ENCODE results near the gene RHOF. TPM values are rescaled to one million over a fixed set of nuclear protein-coding genes. Genes with fewer than 3 reads are reported as not detected.

RHOF gene
- total and polyA plus RNA-seq, 2 of the 13 experiments (the other 11 are each of a cell fraction or from before 2014, with no cell fraction given) = 14.6 to 32.2 TPM

DNA sequence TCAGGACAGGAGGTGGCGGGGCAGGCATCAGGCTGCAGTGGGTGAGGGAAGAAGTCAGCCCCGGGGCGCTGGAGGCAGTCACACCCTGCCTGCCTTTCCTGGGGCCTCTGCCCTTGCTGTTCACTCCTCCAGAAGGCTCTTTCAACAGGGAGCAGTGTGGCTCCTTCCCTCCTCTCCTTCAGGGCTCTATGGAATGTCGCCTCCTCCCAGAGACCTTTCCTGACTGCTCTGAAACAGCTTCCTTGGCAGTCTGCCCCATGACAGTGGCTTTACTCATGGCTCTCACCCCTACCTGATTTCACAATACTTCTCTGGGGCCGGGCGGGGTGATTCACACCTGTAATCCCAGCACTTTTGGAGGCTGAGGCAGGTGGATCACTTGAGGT, 7.1 kb downstream of the RHOF start (continued):
- TF ChIP-seq, protein P1, sequence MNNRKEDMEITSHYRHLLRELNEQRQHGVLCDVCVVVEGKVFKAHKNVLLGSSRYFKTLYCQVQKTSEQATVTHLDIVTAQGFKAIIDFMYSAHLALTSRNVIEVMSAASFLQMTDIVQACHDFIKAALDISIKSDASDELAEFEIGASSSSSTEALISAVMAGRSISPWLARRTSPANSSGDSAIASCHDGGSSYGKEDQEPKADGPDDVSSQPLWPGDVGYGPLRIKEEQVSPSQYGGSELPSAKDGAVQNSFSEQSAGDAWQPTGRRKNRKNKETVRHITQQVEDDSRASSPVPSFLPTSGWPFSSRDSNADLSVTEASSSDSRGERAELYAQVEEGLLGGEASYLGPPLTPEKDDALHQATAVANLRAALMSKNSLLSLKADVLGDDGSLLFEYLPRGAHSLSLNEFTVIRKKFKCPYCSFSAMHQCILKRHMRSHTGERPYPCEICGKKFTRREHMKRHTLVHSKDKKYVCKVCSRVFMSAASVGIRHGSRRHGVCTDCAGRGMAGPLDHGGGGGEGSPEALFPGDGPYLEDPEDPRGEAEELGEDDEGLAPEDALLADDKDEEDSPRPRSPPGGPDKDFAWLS (CRISPR knock-in tag; IDR thresholded peaks at IDR 0.05; ENCODE audit: borderline replicate concordance) = no peak
- TF ChIP-seq, protein P2, sequence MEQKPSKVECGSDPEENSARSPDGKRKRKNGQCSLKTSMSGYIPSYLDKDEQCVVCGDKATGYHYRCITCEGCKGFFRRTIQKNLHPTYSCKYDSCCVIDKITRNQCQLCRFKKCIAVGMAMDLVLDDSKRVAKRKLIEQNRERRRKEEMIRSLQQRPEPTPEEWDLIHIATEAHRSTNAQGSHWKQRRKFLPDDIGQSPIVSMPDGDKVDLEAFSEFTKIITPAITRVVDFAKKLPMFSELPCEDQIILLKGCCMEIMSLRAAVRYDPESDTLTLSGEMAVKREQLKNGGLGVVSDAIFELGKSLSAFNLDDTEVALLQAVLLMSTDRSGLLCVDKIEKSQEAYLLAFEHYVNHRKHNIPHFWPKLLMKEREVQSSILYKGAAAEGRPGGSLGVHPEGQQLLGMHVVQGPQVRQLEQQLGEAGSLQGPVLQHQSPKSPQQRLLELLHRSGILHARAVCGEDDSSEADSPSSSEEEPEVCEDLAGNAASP (CRISPR knock-in tag; IDR thresholded peaks at IDR 0.05; ENCODE audit: borderline replicate concordance) = no peak
- no peak for TF ChIP-seq RXRB (CRISPR knock-in tag; IDR thresholded peaks at IDR 0.05; ENCODE audit: borderline replicate concordance)
- no peak for TF ChIP-seq FOXJ3 (CRISPR knock-in tag; IDR thresholded peaks at IDR 0.05; ENCODE audit: borderline replicate concordance)
- TF ChIP-seq ADNP (CRISPR knock-in tag; IDR thresholded peaks at IDR 0.05) = no peak
- TF ChIP-seq FOXP1 (IDR thresholded peaks at IDR 0.05) = no peak
- TF ChIP-seq FOXP1 (CRISPR knock-in tag; IDR thresholded peaks at IDR 0.05) = no peak
- TF ChIP-seq ASH2L (IDR thresholded peaks at IDR 0.05; ENCODE audit: insufficient read length, low read depth, low read length) = no peak
- no peak for TF ChIP-seq FOXC1 (CRISPR knock-in tag; IDR thresholded peaks at IDR 0.05; ENCODE audit: borderline replicate concordance)
- no peak for TF ChIP-seq ZMAT5 (CRISPR knock-in tag; IDR thresholded peaks at IDR 0.05; ENCODE audit: borderline replicate concordance, low read depth)
- TF ChIP-seq AHDC1 (CRISPR knock-in tag; IDR thresholded peaks at IDR 0.05; ENCODE audit: borderline replicate concordance) = no peak
- peak; percentile 89 for TF ChIP-seq CEBPB (IDR thresholded peaks at IDR 0.05; ENCODE audit: borderline replicate concordance, low read depth, low read length)
- no peak for TF ChIP-seq TEAD2 (CRISPR knock-in tag; IDR thresholded peaks at IDR 0.05)
- TF ChIP-seq BORCS8-MEF2B (CRISPR knock-in tag; IDR thresholded peaks at IDR 0.05) = 0 out of 2 replicates have a peak, but pooled peaks have one; percentile 33
- no peak for TF ChIP-seq ZNF24 (IDR thresholded peaks at IDR 0.05)
- TF ChIP-seq ZNF564 (CRISPR knock-in tag; IDR thresholded peaks at IDR 0.05) = no peak
- no peak for TF ChIP-seq HMGXB3 (CRISPR knock-in tag; IDR thresholded peaks at IDR 0.05; ENCODE audit: borderline replicate concordance)

Data from HepG2 (cell line).